Uterus (tissue), 4 donors: ENCODE measurements around the gene MAN2A1. TPM values are rescaled to one million over a fixed set of nuclear protein-coding genes. Genes with fewer than 3 reads are reported as not detected.

Experiments
- DNase-seq, 2 donors: peaks; one replicate each; pipeline ENCODE4 v3.0.0-alpha.2; 2019 to 2020
- H3K27ac ChIP-seq, 2 donors: fragments of 200-600 bp; sonication (generic); 1 replicate in 1 of 2; 2 replicates in 1 of 2; pipeline ENCODE4 v1.5.1; 2016 to 2018
- H3K27me3 ChIP-seq, 2 donors: fragments of 200-600 bp; sonication (generic); one replicate each; pipeline ENCODE4 v1.5.1; 2018 to 2019; ENCODE audit warnings: control low read depth in 1 of 2
- H3K36me3 ChIP-seq, 2 donors: fragments of 200-600 bp; sonication (generic); one replicate each; pipeline ENCODE4 v1.5.1; 2019; ENCODE audit warnings: control low read depth in 1 of 2
- H3K4me1 ChIP-seq, 2 donors: fragments of 200-600 bp; sonication (generic); one replicate each; pipeline ENCODE4 v1.5.1; 2018 to 2019; ENCODE audit warnings: control low read depth in 1 of 2
- H3K4me3 ChIP-seq, 2 donors: fragments of 200-600 bp; sonication (generic); 1 replicate in 1 of 2; 2 replicates in 1 of 2; pipeline ENCODE4 v1.5.1; 2018 to 2019; ENCODE audit warnings: mild to moderate bottlenecking in 1 of 2
- H3K9me3 ChIP-seq, 2 donors: fragments of 200-600 bp; sonication (generic); one replicate each; pipeline ENCODE4 v1.5.1; 2019; ENCODE audit warnings: control low read depth in 1 of 2
- CTCF ChIP-seq, 4 experiments: fragments of 200-600 bp in 2 of 4; fragments of 450-650 bp in 2 of 4; sonication (generic) in 2 of 4; IDR thresholded peaks; one replicate each; pipeline ENCODE4 v1.5.1; 2016 to 2019; ENCODE audit warnings: antibody characterized with exemption in 4 of 4, mild to moderate bottlenecking in 2 of 4, moderate library complexity in 1 of 4
- POLR2A ChIP-seq, 2 donors: fragments of 450-650 bp; IDR thresholded peaks; one replicate each; pipeline ENCODE4 v1.6.1; 2016; ENCODE audit warnings: antibody characterized with exemption in 2 of 2, mild to moderate bottlenecking in 1 of 2, moderate library complexity in 1 of 2
- intact Hi-C: fragments of 100-400 bp; cut with DNase I; formaldehyde crosslinking; loops from one replicate; pipeline ENCODE4 v1.15.1; 2023; ENCODE audit warnings: low total_unique reads
- total RNA-seq, 4 donors: library from RNA; depleted of rRNA in 3 of 4; stranded (reverse); fragments of >200 nt in 3 of 4; gene quantifications; one replicate each; pipeline versions ENCODE4 v1.1.0 to v1.2.4, GENCODE V29; 2014 to 2023
- donor health status: DM: yes; HTN: yes; CAD: no.

The MAN2A1 gene
- total RNA-seq, 4 donors from 2014 or later = 22.8 to 109 (median 40.6) TPM

- H3K4me1 ChIP-seq = no peaks in the 10 kb centered on the region
- TF ChIP-seq POLR2A (IDR thresholded peaks at IDR 0.05) (no peak), CTCF (IDR thresholded peaks at IDR 0.05) (no peak)
- intact Hi-C loops = no loop called here
- no peaks in the 10 kb centered on the region for H3K27me3 ChIP-seq
- no peaks in the 10 kb centered on the region for H3K36me3 ChIP-seq
- no peak overlapping the region for H3K4me3 ChIP-seq
- no peaks in the 10 kb centered on the region for H3K9me3 ChIP-seq
- DNase-seq = no peak
- no peak overlapping the region for H3K27ac ChIP-seq
Measured at GRCh38 chr5:109848130-109848529, 158.4 kb downstream of the MAN2A1 start.

DNA sequence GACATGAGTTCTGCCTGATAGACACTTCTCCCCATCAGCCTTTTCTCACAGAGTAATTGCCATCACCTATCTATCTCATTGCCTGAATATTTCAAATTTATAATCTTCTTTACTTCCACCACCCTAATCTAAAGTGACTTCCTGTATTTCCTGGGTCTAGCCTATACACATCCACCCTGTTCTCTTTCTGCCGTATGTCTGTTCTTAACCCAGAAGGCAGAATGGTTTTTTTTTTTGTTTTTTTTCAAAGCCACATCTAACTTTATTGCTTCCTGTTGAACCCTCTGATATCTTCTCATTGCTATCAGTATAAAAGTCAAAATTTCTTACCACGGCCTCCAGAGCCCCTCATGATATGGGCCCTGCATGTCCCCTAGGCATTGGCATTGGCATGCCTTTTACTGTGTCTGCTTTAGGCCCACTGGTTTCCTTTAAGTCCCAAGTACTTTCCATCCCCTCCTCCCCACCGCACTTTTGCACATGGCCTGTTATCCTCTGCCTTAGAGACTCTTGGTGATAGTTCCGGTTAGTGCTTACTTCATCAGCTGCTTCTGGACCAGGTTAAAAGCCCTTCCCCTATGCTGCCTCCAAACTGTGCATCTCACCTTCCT lies 159.9 kb downstream of the MAN2A1 start:
- no peak overlapping the region for H3K4me3 ChIP-seq
- intact Hi-C loops = no loop called here
- no peaks in the 10 kb centered on the region for H3K9me3 ChIP-seq
- no peaks in the 10 kb centered on the region for H3K4me1 ChIP-seq
- H3K27ac ChIP-seq = no peak overlapping the region
- TF ChIP-seq CTCF (IDR thresholded peaks at IDR 0.05) = no peak
- TF ChIP-seq POLR2A (IDR thresholded peaks at IDR 0.05) = no peak
- DNase-seq = no peak
- H3K36me3 ChIP-seq = no peaks in the 10 kb centered on the region
- no peaks in the 10 kb centered on the region for H3K27me3 ChIP-seq

GRCh38 chr5:109852371-109853155 lies 162.8 kb downstream of the MAN2A1 start:
- no peak for DNase-seq

DNA sequence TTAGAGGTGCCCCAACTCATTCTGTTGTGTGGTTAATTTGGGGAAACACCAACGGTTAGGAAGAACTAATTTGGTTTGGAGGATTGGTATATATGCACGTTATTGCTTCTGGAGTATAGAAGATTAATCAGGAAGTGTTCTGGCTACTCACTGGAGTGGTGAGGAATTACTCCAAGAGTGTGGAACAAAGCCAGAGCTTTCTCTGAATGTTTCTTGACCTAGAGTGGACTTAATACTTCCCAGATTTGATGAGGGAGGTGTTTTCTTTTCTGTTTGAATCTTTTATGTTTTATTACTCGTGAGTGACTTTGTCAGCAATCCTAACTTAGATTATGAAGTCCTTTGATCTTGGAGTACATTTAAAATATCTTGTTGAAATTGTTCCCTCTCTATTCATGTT lies 163.7 kb downstream of the MAN2A1 start:
- Histone ChIP-seq H3K9me3 (no peaks in the 10 kb centered on the region), H3K4me1 (no peaks in the 10 kb centered on the region), H3K4me3 (no peak overlapping the region), H3K27ac (no peak overlapping the region), H3K27me3 (no peaks in the 10 kb centered on the region), H3K36me3 (no peaks in the 10 kb centered on the region)
- no peak for DNase-seq
- intact Hi-C loops = no loop called here
- no peak for TF ChIP-seq CTCF (IDR thresholded peaks at IDR 0.05)
- no peak for TF ChIP-seq POLR2A (IDR thresholded peaks at IDR 0.05)

More at GRCh38 chr5:109852371-109853155, 162.8 kb downstream of the MAN2A1 start:
- intact Hi-C loops = no loop called here
- H3K4me3 ChIP-seq = no peak overlapping the region
- TF ChIP-seq CTCF (IDR thresholded peaks at IDR 0.05) (no peak), POLR2A (IDR thresholded peaks at IDR 0.05) (no peak)
- no peak overlapping the region for H3K27ac ChIP-seq
- no peaks in the 10 kb centered on the region for H3K36me3 ChIP-seq
- H3K4me1 ChIP-seq = no peaks in the 10 kb centered on the region
- H3K9me3 ChIP-seq = no peaks in the 10 kb centered on the region
- H3K27me3 ChIP-seq = no peaks in the 10 kb centered on the region

DNA sequence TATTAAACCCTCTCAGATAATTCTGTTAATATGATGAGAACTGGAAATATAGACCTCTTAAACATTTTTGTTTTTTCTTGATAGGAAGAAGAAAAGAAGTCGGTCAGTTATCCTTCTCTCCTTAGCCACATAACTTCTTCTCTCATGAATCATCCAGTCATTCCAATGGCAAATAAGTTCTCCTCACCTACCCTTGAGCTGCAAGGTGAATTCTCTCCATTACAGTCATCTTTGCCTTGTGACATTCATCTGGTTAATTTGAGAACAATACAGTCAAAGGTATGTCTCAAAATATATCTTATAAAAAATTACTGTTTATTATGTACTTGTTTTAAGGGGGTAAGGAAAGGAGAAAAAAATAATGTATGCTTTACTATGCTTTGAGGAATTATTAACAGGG lies 165.3 kb downstream of the MAN2A1 start:
- Histone ChIP-seq H3K27me3 (no peaks in the 10 kb centered on the region), H3K4me3 (no peak overlapping the region), H3K9me3 (no peaks in the 10 kb centered on the region), H3K36me3 (no peaks in the 10 kb centered on the region), H3K4me1 (no peaks in the 10 kb centered on the region), H3K27ac (no peak overlapping the region)
- intact Hi-C loops = no loop called here
- TF ChIP-seq CTCF (IDR thresholded peaks at IDR 0.05) (no peak), POLR2A (IDR thresholded peaks at IDR 0.05) (no peak)
- no peak for DNase-seq
